NCI-H1436 (cell line): ENCODE measurements around the gene GPR107.

ENCODE experiments used
- DNase-seq: peaks from one replicate; lab custom pipeline; 2025; lab: John Stamatoyannopoulos, UW

The GPR107 gene

DNA sequence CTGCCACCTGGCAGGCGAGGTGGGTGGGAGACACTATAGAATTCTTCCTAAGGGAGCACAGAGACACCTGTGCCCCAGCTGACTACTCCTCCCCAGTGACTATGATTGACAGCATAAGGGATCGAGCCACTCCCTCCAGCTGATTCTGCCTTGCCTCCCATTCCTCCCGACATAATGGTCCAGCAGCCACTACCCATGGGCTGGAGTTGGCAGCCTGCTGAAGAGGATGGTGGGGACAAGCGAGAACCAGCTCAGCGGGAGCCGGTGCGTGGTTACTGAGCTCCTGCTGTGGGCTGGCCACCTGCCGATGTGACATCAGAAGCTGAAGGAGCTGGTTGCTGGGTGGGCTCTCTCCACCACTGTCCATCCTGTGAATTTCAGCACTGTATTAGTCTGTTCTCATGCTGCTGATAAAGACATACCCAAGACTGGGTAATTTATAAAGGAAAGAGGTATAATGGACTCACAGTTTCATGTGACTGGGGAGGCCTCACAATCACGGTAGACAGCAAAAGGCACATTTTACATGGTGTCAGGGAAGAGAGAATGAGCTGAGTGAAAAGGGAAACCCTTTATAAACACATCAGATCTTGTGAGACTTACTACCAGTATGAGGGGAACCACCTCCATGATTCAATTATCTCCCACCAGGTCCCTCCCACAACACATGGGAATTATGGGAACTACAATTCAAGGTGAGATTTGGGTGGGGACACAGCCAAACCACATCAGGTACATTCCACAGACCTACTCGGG, 106.4 kb downstream of the GPR107 start:
- DNase-seq, result no peak

DNA sequence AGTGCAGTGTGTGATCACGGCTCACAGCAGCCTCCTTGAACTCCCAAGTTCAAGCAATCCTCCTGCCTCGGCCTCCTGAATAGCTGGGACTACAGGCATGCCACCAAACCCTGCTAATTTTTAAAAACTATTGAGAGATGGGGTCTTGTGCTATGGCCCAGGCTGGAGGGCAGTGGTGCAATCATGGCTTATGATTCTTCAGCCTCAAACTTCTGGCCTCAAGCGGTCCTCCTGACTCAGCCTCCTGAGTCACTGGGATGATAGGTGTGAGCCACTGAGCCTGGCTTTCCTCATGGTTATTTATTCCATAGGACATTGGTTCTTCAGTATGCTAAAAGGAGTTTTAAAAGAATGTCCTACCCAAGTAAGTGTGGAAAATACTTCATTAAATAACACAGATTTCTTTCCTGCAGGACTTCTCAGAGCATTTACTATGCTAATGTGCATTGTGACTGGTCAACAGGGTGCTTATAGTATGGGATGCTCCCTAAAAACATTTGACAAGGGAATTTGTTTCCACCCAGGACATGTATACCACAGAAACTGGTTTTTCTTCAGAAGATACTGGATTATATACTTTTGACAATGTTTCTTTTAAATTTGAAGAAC, 107.3 kb downstream of the GPR107 start:
- DNase-seq, result no peak

- DNase-seq, result no peak
These were observed 111.9 kb downstream of the GPR107 start for GRCh38 chr9:130165579-130165978.

- no peak for DNase-seq
These were observed 112.7 kb downstream of the GPR107 start for GRCh38 chr9:130166399-130166798.

DNA sequence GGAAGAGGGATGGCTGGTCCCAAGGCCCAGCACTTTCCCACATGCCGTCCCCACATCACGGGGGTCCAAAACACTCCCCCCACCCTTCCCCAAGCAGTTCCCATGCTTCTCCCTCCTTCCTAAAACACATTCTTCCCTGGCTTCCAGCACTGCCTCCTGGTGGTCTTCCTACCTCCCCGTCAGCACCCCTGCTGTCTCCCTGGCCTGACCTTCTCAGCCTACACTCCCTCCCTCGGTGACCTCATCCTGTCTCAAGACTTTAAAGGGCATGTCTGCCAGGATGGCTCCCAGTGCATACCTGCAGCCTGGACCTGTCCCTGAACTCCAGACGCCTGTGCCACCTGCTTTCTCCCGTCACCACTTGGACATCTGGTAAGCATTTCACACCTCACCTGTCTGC, 114.2 kb downstream of the GPR107 start:
- no peak for DNase-seq

DNA sequence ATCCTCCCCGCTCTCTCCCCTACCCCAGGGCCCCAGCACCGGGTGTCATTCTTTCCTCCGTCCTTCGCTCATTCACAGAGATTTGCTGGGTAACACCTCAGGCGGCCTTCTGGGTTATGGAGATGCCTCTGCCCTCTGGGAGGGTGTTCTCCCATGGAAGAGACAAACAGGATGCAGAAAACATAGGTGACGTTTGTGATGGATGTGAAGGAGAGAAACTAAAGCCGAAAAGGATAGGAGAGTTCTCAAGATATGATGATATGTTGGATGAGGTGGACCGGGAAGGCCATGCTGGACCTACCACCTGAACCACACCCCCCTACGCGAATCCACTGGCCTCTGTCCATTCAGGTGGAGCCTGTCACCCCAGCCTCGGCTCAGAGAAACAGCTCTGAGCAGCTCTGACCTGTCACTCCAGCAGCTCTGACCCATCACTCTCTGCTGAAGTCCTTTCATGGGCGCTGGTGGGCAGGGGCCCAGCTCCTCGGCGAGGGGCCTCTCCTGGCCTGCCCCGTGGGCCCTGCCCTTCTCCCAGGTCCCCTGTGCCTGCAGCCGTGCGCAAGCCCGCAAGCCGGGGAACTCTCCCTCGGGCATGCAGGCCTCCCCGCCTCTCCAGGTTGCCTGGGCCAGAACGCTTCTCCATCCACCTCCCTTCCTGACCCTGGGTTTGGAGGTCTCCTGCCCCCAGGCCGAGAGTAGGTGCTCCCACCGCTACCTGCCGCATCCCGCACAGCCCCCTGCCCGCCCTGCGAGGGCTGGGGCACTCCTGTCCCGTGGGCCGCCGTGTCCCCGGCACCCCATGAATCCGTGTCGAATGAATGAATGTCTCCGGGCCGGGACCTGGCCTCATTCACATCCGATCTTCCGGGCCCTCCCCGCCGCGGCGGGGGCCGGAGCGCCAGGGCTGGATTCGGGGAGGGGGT, 117.8 kb downstream of the GPR107 start:
- no peak for DNase-seq

DNA sequence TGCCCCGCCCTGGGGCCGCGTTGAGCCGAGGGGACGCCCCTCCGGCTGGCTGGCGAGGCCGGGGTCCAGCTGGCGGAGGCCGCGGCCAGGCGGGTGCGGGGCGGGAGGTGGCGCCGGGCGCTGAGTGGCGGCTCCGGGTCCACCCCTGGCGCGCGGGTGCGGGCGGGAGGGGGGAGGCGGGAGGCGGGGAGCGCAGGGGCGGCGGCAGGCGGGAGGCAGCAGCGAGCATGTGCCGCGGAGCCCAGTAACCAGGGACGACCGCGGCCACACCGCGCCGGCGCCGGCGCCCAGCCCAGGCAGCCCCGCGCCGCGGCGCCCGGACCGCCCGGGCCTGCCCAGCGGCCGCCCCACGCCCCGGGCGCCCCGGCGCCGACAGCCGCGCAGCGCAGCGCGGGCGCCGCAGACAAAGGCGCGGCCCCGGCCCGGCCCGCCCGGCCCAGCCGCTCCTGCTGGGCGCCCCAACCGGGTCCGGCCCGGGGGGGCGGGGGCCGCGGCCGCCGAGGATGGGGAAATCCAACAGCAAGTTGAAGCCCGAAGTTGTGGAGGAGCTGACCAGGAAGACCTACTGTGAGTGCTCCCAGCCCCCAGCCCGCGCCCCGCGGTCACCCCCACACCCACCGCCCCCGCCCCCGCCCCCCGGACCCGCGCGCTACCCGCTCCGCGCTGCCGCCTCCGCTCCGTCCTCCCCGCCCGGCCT, 118.6 kb downstream of the GPR107 start, which contains the start of gene NCS1:
NCS1 (plus strand) TSS at position 244 of the 697 bp plus-strand sequence; CDS start at position 504, 260 bp downstream.
- DNase-seq, result peak; percentile 58

DNA sequence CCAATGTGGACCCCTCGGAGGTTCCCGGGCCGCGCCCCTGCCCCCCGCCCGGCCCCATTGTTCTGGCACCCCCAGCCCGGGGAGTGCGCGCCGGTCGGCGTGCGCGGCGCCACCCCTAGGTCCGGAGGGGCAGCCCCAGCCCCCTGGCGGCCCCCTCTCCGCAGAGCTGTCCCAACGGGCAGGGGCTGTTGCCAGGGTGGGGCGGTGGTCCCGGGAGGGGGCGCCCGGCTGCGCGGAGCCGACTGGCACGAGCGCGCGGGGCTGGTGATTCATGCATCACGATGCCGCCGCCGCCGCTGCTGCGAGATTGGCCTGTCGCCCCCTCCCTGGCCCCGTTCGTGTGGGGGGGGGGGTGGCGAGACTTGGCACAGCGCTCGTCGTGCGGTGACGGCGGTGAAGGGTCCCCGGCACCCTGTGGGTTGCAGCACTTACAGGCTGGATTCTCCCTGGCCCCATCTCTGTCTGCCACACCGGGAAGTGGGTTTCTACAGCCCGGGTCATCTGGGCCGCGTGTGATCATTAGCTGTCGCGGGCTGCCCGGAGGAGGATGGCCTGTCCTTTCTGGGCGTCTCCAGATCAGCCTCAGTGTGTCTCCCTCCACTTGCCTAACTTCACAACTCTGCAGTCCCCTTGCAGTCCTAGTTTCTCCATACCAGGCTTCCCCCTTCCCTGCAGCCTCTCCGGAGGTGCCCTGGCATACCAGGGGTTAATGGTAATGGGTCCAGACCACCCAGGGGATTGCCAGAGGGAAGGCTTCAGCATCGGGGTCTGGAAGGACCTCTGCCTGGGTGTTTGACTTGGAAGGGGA, 119.4 kb downstream of the GPR107 start:
- DNase-seq, result no peak

DNA sequence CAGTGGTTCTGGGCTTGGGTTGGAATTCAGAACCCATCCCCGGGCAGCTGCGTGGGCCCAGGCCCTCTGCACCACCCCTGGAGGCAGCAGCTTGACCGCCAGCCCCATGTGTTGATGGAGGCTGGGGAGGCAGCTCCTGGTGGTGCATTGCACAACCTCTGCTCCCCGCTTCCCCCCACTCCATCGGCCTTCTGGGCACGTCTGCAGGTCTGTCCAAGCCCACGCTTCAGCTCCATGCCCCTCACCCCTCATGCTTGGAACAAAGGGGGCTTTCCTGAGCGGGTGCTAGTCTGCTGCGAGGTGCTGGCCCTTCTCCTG, 119.9 kb downstream of the GPR107 start:
- DNase-seq, result no peak

- DNase-seq, result no peak
These were observed 120.3 kb downstream of the GPR107 start for GRCh38 chr9:130174025-130174424.

GRCh38 chr9:130174920-130175321, 121.2 kb downstream of the GPR107 start:
- DNase-seq, result no peak

DNA sequence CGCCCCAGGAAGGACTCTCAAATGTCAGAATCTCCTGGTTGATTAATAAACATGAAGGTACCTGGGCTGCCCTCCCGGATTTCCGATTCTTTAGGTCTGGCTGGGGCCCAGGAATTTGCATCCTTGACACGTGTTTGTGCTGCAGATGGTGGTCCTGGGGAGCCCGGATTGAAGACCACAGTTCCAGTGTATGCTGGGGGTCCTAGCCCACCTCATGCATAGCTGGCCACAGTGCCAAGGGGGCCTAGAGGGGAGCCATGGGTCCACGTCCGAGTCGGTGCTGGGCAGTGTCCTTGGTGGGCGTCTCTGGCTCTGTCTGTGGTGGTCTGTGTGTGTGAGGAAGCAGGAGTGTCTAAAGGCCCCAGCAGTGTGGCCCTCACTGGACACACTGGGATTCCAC, 121.6 kb downstream of the GPR107 start:
- DNase-seq, result no peak

GRCh38 chr9:130176760-130177159, 123.1 kb downstream of the GPR107 start:
- DNase-seq, result no peak

- no peak for DNase-seq
These were observed 124.4 kb downstream of the GPR107 start for GRCh38 chr9:130177898-130178805.

DNA sequence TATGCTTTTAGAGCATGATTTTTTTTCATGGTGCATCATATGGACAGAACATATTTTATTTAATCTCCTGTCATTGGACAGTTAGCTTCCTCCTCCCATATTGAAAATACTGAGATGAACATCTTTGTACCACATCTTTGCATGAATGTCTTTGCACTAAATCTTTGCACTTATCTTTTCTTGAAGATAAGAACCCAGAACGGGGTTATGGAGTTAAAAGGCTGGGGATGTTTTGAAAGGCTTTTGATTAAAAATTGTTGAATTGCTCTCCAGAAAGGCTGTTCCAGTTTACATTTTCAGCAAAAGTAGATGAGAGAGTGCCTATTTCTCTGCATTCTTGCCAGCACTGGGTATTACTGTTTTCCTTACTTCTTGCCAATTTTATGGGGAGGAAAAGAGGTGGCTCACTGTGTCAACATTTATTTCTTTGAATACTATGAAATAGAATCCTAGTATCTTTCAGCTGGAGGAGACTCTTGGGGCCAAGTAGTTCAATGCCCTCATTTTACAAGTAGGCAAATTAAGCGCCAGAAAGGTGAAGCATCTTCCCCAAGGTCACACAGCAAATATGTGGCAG, 125.7 kb downstream of the GPR107 start:
- no peak for DNase-seq

DNA sequence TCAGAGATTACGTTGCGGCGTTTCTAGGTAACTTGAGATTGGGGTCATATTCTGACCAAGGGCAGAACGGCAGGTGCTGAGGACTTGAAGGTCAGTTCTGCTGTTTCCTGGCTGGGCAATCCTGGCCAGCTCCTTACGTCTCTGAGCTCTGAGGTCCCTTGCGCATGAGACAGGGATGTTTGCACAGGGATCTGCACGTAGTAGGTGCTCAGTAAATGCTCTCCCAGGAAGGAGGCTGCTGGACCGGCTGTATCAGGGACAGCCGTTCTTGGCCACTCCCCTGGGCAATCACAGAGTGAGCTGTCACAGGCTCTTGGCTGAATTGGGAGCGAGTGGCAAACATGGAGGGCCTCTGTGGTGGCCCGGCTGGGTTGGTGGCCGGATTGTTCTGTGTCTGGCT, 126.8 kb downstream of the GPR107 start:
- DNase-seq, result no peak

GRCh38 chr9:130181678-130182380, 128.1 kb downstream of the GPR107 start:
- no peak for DNase-seq

GRCh38 chr9:130182381-130182909, 128.7 kb downstream of the GPR107 start:
- DNase-seq, result no peak
